Measurements from ENCODE around the gene SHC2. TPM values are rescaled to one million over a fixed set of nuclear protein-coding genes. Genes with fewer than 3 reads are reported as not detected.
"Not testable (repeated sequence)": the region's sequence is repeated elsewhere in the genome, so short reads cannot be mapped to it uniquely, and the experiment has no call there.

SHC2 gene
- total and polyA plus RNA-seq, 9 donors: 0.62 to 40.7 (median 15.4) TPM

DNA sequence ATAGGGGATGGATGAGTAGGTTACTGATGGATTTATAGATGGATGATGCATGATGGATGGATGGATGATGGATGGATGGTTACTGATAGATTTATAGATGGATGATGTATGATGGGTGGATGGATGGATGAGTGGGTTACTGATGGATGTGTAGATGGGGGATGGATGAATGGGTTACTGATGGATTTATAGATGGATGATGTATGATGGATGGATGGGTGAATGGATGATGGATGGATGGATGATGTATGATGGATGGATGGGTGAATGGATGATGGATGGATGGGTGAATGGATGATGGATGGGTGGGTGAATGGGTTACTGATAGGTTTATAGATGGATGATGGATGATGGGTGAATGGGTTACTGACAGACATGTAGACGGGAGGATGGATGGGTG lies 45.5 kb downstream of the SHC2 start:
- peaks cover 2% of the 10 kb centered on the region for H3K4me1 ChIP-seq (ENCODE audit: insufficient read depth)
- H3K36me3 ChIP-seq: no peaks in the 10 kb centered on the region
- no peaks in the 10 kb centered on the region for H3K27me3 ChIP-seq
- intact Hi-C loops (cut with DNase I): no loop called here
- H3K9me3 ChIP-seq: no peaks in the 10 kb centered on the region
- TF ChIP-seq EP300 (IDR thresholded peaks at IDR 0.05) (no peak), POLR2A (IDR thresholded peaks at IDR 0.05) (no peak)
- TF ChIP-seq, protein P1, sequence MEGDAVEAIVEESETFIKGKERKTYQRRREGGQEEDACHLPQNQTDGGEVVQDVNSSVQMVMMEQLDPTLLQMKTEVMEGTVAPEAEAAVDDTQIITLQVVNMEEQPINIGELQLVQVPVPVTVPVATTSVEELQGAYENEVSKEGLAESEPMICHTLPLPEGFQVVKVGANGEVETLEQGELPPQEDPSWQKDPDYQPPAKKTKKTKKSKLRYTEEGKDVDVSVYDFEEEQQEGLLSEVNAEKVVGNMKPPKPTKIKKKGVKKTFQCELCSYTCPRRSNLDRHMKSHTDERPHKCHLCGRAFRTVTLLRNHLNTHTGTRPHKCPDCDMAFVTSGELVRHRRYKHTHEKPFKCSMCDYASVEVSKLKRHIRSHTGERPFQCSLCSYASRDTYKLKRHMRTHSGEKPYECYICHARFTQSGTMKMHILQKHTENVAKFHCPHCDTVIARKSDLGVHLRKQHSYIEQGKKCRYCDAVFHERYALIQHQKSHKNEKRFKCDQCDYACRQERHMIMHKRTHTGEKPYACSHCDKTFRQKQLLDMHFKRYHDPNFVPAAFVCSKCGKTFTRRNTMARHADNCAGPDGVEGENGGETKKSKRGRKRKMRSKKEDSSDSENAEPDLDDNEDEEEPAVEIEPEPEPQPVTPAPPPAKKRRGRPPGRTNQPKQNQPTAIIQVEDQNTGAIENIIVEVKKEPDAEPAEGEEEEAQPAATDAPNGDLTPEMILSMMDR (IDR thresholded peaks at IDR 0.05): no peak
- no peak for DNase-seq
- no peak overlapping the region for H3K27ac ChIP-seq
- H3K4me3 ChIP-seq: no peak overlapping the region
- 94 to 100% (median 100%) methylated on average over 1 of the region's 1 CpG for WGBS, 3 donors

DNA sequence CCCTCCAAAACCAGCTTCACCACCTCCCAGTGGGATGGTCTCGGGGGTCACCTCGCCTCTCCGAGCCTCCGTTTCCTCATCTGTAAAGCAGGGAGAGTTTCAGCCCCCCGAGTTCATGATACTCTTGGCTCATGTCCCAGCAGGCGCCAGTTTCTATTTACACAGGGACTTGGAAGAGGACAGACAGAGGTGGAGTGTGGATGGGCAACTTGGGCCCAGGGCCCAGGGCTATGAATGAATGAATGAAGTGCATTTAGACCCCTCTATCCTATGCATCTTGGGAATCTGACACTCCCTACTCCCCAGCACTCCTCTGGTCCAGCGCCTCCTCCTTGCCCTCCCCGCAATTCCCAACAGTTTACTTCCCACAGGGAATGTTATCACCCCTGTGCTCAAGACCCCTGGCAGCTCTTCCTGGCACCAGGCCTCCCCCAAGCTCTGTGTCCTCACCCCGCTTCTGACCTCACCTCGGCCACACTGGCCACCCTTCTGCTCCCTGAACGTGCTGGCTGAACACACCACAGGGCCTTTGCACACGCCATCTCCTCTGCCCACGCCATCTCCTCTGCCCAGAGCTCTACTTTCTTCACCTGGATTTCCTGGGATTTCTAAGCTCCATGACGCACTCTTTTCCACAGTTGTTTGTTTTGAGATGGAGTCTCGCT lies 46.9 kb downstream of the SHC2 start:
- TF ChIP-seq EP300 (IDR thresholded peaks at IDR 0.05): no peak
- TF ChIP-seq, protein P1 (IDR thresholded peaks at IDR 0.05): no peak
- no peak for TF ChIP-seq POLR2A (IDR thresholded peaks at IDR 0.05)
- H3K9me3 ChIP-seq: no peaks in the 10 kb centered on the region
- no peaks in the 10 kb centered on the region for H3K36me3 ChIP-seq
- intact Hi-C loops (cut with DNase I): no loop called here
- peaks cover 2% of the 10 kb centered on the region for H3K4me1 ChIP-seq (ENCODE audit: insufficient read depth)
- DNase-seq: no peak
- H3K27ac ChIP-seq: no peak overlapping the region
- no peaks in the 10 kb centered on the region for H3K27me3 ChIP-seq
- 69 to 75% (median 72%) methylated on average over 15 of the region's 15 CpGs for WGBS, 3 donors
- no peak overlapping the region for H3K4me3 ChIP-seq

DNA sequence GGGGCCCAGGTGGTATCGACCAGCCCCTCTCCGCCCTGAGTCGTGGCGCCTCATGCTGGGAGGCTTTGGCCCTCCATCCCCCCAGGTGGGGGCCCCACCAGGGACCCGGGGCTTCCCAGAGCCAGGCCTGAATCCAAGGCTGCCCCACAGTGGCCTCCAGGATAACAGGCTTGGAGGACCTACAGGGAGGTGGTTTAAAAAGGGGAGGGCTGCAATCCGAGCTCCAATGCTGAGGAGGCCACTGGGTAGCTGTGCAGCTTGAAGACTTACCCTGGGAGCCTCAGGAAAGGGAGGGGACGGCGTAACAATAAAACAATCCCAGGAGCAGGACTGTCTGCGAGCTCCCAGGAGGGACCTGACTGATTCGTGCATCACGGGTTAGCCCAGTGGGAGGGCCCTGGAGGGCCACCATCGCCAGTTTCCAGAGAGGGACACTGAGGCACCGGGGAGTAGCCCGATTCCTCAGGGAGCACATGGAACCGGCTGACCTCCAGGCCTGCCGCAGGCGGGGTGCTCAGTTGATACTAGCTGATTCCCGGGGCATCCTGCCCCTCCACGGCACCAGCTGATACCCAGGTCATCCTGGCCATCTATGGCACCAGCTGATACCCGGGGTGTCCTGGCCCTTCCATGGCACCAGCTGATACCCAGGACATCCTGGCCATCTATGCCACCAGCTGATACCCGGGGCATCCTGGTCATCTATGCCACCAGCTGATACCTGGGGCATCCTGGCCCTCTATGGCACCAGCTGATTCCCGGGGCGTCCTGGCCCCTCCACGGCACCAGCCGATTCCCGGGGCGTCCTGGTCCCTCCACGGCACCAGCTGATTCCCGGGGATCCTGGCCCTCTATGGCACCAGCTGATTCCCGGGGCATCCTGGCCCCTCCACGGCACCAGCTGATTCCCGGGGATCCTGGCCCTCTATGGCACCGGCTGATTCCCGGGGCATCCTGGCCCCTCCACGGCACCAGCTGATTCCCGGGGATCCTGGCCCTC lies 48.2 kb downstream of the SHC2 start:
- peaks cover 3% of the 10 kb centered on the region for H3K4me1 ChIP-seq (ENCODE audit: insufficient read depth)
- H3K27me3 ChIP-seq: no peaks in the 10 kb centered on the region
- no peak overlapping the region for H3K4me3 ChIP-seq
- WGBS, 3 donors: 32 to 45% (median 34%) methylated on average over 29 to 36 of the region's 36 CpGs
- TF ChIP-seq POLR2A (IDR thresholded peaks at IDR 0.05): no peak
- TF ChIP-seq, protein P1 (IDR thresholded peaks at IDR 0.05): no peak
- no peak for TF ChIP-seq EP300 (IDR thresholded peaks at IDR 0.05)
- DNase-seq: no peak
- intact Hi-C loops (cut with DNase I): no loop called here
- no peak overlapping the region for H3K27ac ChIP-seq
- no peaks in the 10 kb centered on the region for H3K36me3 ChIP-seq
- no peaks in the 10 kb centered on the region for H3K9me3 ChIP-seq

DNA sequence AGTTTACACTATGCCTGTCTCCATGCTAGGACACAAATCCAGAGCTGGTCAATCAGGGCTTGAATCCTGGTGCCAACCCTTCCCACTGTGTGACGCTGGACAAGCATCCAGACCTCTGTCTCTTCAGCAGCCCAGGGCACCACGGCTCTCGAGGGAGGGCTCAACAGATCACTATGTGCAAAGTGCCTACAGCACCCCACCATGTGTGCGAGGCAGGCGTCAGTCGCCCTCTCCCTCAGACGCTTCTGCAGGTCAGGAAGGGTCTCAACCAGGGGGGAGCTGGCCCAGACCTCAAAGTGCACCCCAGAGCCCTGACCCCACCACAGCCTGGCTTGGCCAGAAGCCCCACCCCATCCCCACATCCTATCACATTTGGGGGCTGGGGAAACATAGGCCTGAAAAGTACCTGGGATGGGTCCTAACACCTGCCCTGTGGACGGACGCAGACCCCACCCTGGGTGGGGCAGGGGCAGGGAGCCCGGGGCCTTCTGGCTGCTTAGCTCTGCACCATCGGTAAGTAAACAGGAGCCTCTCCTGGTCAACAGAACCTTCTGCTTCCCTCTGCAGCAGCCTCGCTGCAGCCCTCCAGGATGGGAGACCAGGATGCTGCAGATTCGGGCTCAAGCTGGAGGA lies 49.0 kb downstream of the SHC2 start:
- peaks cover 3% of the 10 kb centered on the region for H3K4me1 ChIP-seq (ENCODE audit: insufficient read depth)
- no peak overlapping the region for H3K27ac ChIP-seq
- TF ChIP-seq POLR2A (IDR thresholded peaks at IDR 0.05) (no peak), EP300 (IDR thresholded peaks at IDR 0.05) (no peak)
- TF ChIP-seq, protein P1 (IDR thresholded peaks at IDR 0.05): no peak
- H3K36me3 ChIP-seq: no peaks in the 10 kb centered on the region
- intact Hi-C loops (cut with DNase I): no loop called here
- no peak for DNase-seq
- 40 to 46% (median 43%) methylated on average over 13 of the region's 13 CpGs for WGBS, 3 donors
- no peaks in the 10 kb centered on the region for H3K27me3 ChIP-seq
- H3K4me3 ChIP-seq: no peak overlapping the region
- no peaks in the 10 kb centered on the region for H3K9me3 ChIP-seq

DNA sequence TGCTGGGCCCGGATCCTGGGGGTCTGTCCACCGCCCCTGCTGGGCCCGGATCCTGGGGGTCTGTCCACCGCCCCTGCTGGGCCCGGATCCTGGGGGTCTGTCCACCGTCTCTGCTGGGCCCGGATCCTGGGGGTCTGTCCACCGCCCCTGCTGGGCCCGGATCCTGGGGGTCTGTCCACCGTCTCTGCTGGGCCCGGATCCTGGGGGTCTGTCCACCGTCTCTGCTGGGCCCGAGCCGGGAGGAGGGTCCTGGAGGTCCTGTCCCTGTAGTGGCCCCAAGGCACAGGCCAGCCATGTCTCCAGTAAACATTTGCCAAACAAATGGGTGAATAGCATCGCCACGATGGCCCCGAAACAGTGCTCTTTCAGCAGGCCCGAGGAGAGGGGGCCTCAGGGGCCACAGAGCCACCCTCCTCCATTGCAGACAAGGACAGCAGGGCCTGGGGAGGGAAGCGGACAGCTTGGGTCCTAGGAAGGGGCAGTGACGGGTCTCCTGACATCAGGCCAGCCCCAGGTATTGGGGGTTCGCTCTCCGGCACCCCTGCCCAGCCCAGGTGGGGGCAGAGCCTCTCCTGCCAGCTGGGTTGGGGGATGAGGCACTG lies 49.6 kb downstream of the SHC2 start:
- H3K4me3 ChIP-seq; H3K36me3 ChIP-seq; H3K27ac ChIP-seq; H3K9me3 ChIP-seq; DNase-seq; H3K27me3 ChIP-seq; H3K4me1 ChIP-seq (ENCODE audit: insufficient read depth); intact Hi-C loops (cut with DNase I): not testable (repeated sequence)
- 86 to 90% (median 86%) methylated on average over 9 to 22 of the region's 22 CpGs for WGBS, 3 donors
